HG02759 (cell line): ENCODE results near the gene MYOCD.

Source experiments
- ATAC-seq: cut with Tn5 transposase; IDR thresholded peaks from one replicate; pipeline ENCODE4 v1.9.1; 2021; ENCODE audit warnings: mild to moderate bottlenecking, moderate library complexity; ENCODE audit not compliant: unreplicated experiment

MYOCD gene

DNA sequence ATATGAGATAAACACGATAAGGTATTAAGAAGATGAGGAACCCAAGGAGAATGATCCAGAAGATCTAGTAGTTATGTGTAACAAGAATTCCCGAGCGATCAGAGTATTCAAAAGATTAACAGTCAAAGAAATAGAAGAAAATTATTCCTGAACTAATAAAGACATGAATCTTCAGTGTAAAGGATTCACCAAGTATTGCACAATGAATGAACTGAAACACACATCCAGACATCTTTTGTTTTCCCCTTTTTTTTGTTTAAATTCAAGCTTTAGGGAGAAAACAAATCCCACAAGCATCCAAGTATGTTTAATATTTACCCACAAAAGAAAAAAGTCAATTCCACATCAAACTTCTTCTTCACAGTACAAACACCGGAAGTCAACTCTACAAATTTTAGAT lies 23.7 kb upstream of the MYOCD start:
- no peak for ATAC-seq

DNA sequence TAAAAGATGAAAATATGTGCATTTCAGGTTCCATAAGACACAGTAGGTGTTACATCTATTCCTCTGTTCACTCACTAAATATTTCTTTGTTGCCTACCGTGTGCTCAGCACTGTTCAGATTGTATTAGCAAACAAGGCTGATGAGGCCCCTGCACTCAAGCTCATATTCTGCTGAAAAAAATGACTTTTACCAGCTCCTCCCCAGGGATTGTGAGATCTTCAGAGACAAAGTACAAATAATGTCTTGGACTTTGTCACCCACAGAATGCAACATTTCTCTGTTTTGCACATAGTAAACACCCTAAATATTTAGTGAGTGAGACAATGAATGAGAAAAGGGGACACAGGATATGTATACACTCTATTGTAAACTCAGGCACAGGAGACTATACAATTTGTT lies 21.9 kb upstream of the MYOCD start:
- ATAC-seq = no peak

DNA sequence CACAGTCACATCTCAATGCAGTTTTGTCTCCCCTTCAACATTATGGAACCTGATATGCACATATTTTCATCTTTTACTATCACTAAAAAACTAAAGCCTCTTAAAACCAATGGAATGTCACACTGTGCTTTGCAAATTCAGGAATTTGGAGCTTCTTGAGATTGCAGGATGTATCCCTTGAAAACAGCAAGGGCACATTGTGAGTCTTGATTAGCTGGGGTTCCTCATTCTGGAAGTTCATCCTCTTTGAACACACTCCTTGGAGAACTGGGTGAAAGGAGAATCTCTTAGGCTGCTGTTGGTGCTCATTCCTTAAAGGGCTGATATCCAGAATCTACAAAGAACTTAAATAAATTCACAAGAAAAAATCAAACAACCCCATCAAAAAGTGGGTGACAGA lies 21.1 kb upstream of the MYOCD start:
- no peak for ATAC-seq

- ATAC-seq = no peak
Observed at GRCh38 chr17:12646761-12647422, 18.8 kb upstream of the MYOCD start.

GRCh38 chr17:12648498-12648897 lies 17.2 kb upstream of the MYOCD start:
- ATAC-seq = no peak

GRCh38 chr17:12655936-12656335 lies 9.8 kb upstream of the MYOCD start:
- ATAC-seq = no peak

DNA sequence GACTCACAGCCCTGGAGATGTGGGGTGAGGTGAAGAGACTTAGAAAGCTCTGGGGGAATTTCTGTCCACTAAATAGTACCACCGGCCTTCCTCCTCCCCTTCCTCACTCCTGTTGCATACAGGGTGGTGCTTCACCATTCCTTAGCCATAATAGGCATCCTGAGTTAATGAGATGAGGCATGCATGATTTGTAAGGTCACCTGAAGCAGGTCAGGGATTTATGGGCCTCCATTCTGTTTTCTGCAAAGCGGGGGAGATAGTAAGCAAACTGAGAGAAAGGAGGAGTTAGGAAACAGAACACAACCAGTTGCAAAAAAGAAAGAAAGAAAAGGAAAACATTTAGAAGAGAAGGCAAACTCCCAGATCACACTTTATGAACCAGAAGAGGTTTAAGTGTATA lies 9.3 kb upstream of the MYOCD start:
- ATAC-seq = no peak

GRCh38 chr17:12659500-12659899 lies 6.2 kb upstream of the MYOCD start:
- no peak for ATAC-seq

DNA sequence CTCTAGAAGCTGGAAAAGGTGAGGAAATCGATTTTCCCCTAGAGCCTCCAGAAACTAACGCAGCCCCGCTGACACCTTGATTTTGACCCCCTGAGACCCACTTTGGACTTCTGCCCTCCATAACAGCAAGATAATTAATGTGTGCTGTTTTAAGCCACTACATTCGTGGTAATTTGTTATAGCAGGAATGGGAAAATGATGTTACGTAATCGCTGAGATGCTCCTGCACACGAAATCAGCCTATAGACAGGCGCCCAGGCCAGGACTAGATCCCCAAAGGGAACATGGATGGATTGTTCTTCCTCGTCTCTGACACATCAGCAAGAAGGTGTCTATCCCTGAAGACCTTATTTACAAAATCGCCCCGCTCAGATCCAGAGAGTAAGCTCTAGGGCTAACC lies 1.4 kb upstream of the MYOCD start:
- no peak for ATAC-seq

DNA sequence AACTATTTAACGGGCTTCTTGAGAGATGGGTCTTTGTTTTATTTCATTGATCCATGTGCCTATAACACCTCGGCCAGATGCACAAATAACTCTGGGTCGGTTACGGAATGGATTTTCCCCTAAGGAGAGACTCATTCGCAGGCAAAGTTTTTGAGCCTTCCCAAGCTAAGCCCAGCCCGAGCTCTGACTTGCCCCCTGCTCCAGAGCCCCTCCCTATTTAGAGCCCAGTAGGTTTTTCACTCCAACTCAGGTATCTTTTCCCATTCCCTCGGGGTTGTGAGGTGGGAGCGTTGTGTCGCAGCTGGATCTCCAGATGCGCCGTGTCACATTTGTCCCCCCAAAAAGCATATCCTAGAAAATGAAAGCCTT lies 812 bp upstream of the MYOCD start:
- ATAC-seq = no peak

GRCh38 chr17:12666718-12667117 lies 1.0 kb downstream of the MYOCD start:
- no peak for ATAC-seq

DNA sequence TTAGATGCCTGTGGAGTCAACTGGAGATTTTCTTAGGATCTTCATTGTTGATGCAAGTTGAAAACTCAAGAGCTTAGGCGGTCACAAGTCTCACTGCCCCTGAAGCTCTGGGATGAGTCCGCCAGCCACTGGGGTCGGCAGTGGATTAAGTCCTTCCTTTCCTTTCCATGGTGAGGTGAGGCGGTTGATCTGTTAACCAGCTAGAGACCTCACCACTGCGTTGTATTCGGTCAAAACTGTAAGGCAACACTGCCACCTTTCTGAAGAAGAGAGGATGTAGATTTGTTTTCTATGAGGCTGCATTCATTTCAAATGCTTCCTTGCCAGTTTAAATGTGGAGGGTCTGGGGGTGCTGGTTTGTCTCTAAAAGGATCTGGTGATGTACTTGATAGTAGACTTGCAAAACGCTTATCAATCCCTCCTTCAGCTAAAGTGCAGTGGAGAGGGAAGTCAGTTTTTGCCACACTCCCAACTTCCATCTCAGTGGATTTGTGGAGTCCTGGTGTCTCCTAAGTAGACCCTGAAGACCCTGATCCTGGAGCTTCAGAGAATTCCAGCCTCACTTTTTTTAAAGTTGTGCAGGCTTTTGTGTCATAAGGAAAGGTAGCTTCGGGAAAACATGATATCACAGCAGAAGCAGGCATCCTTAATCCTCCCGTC lies 1.7 kb downstream of the MYOCD start:
- ATAC-seq = no peak

GRCh38 chr17:12671906-12672305 lies 6.2 kb downstream of the MYOCD start:
- ATAC-seq = no peak

GRCh38 chr17:12672947-12673346 lies 7.3 kb downstream of the MYOCD start:
- no peak for ATAC-seq

GRCh38 chr17:12673788-12674187 lies 8.1 kb downstream of the MYOCD start:
- ATAC-seq = no peak

DNA sequence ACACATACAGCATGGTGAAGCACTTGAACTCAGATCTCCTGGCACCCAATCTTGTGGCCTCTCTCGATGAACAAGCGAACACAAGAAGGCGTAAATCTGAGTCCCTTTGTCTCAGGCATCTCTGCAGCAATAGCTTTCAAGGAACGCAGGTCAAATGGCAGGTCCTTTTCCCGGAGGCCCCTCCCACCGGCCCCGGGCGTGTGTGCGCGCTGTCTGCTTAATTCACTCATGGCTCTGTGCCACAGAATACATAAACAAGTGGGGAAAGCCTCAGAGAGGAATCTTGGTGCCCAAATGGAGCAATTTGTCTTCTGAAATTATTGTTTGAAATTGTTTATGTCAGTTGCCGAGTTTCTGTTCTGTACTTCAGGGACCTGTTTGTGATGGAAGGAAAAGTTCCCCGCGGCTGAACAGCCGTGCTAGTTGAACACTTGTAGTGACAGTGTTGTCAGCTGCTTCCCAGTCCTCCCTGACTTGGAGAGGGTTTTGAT lies 14.8 kb downstream of the MYOCD start:
- no peak for ATAC-seq

GRCh38 chr17:12680993-12681392 lies 15.3 kb downstream of the MYOCD start:
- ATAC-seq = no peak

GRCh38 chr17:12683299-12683698 lies 17.6 kb downstream of the MYOCD start:
- no peak for ATAC-seq

- no peak for ATAC-seq
Observed at GRCh38 chr17:12686486-12686885, 20.8 kb downstream of the MYOCD start.

GRCh38 chr17:12688382-12688781 lies 22.7 kb downstream of the MYOCD start:
- ATAC-seq = no peak

DNA sequence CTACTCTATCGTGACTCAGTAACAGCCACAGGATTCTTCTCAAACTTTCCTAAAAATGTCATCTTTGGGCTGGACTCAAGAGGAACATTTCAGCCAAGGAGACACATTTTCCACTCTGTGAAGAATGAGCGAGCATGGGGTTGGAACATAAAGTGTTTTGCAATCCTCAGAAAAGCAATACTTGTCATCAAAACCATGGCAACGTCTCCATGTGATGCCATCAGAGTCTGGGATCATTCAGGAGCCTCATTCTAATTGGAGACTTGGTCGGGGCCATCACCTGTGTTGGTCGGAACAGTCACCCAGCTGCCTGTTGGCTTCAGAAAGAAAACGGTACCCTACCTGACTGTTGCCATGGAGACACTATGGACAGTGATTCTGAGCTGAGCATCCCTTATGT lies 25.5 kb downstream of the MYOCD start:
- no peak for ATAC-seq

- no peak for ATAC-seq
Observed at GRCh38 chr17:12693640-12694039, 27.9 kb downstream of the MYOCD start.

DNA sequence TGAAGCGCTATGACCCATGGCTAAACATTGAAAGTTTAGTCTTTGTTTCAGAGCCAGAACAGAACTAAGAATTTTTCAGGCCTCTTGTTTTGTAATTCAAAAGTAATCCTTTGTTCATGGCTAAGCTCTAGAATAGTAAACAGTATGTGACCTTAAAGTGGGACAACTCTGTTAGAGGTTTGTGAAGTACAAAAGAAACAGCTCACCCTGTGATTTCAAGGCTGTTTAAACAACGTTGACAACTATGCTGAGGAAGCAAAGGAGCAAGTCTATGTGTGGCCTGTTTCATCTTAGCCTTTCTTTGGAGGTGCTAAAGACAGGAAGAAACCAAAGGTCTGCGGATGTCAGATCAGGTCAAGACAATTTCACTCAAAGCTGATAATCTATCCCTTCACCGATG lies 40.4 kb downstream of the MYOCD start:
- no peak for ATAC-seq
